Measurements from ENCODE around the gene INPP5A.

Gene INPP5A

GRCh38 chr10:132712291-132712690, 174.7 kb downstream of the INPP5A start:
- no peak for DNase-seq

GRCh38 chr10:132712743-132713142, 175.2 kb downstream of the INPP5A start:
- DNase-seq = no peak

- peak in 1 of 2 donors; percentile 74 for DNase-seq
Measured at GRCh38 chr10:132713421-132714095, 176.0 kb downstream of the INPP5A start.

GRCh38 chr10:132714096-132714985, 176.8 kb downstream of the INPP5A start:
- DNase-seq = peak; percentile 86 to 96

- DNase-seq = no peak
Measured at GRCh38 chr10:132714986-132715775, 177.6 kb downstream of the INPP5A start.

- no peak for DNase-seq
Measured at GRCh38 chr10:132715776-132716680, 178.4 kb downstream of the INPP5A start.

- DNase-seq = no peak
Measured at GRCh38 chr10:132716691-132717490, 179.3 kb downstream of the INPP5A start.

- no peak for DNase-seq
Measured at GRCh38 chr10:132721725-132722124, 184.1 kb downstream of the INPP5A start.

GRCh38 chr10:132722394-132723329, 185.1 kb downstream of the INPP5A start:
- no peak for DNase-seq

GRCh38 chr10:132723330-132723970, 185.9 kb downstream of the INPP5A start:
- no peak for DNase-seq

- DNase-seq = no peak
Measured at GRCh38 chr10:132724446-132724845, 186.9 kb downstream of the INPP5A start.

- no peak for DNase-seq
Measured at GRCh38 chr10:132725202-132725601, 187.6 kb downstream of the INPP5A start.

- DNase-seq = no peak
Measured at GRCh38 chr10:132726194-132726593, 188.6 kb downstream of the INPP5A start.

GRCh38 chr10:132726951-132727350, 189.4 kb downstream of the INPP5A start:
- DNase-seq = no peak

- no peak for DNase-seq
Measured at GRCh38 chr10:132727411-132727810, 189.8 kb downstream of the INPP5A start.

- no peak for DNase-seq
Measured at GRCh38 chr10:132728321-132728720, 190.7 kb downstream of the INPP5A start.

- DNase-seq = no peak
Measured at GRCh38 chr10:132728741-132729140, 191.2 kb downstream of the INPP5A start.

- DNase-seq = no peak
Measured at GRCh38 chr10:132729810-132730572, 192.4 kb downstream of the INPP5A start.

- no peak for DNase-seq
Measured at GRCh38 chr10:132730573-132730953, 193.0 kb downstream of the INPP5A start.

Data from hippocampal formation (tissue), 2 donors.